T1000 (cell line): ENCODE measurements around the gene MAP4K4.

Source experiments
- DNase-seq: peaks from one replicate; lab custom pipeline; 2025; ENCODE audit warnings: mixed read lengths; lab: John Stamatoyannopoulos, UW

The MAP4K4 gene

GRCh38 chr2:101788995-101789970 lies 91.8 kb downstream of the MAP4K4 start:
- DNase-seq, result no peak

- no peak for DNase-seq
Measured at GRCh38 chr2:101790416-101790815, 92.9 kb downstream of the MAP4K4 start.

- DNase-seq, result no peak
Measured at GRCh38 chr2:101790857-101791256, 93.3 kb downstream of the MAP4K4 start.

- DNase-seq, result no peak
Measured at GRCh38 chr2:101792208-101792607, 94.7 kb downstream of the MAP4K4 start.

- DNase-seq, result no peak
Measured at GRCh38 chr2:101793277-101793969, 95.9 kb downstream of the MAP4K4 start.

- DNase-seq, result no peak
Measured at GRCh38 chr2:101794141-101794540, 96.6 kb downstream of the MAP4K4 start.

GRCh38 chr2:101795033-101795432 lies 97.5 kb downstream of the MAP4K4 start:
- DNase-seq, result no peak

- no peak for DNase-seq
Measured at GRCh38 chr2:101796825-101797600, 99.5 kb downstream of the MAP4K4 start.

- DNase-seq, result no peak
Measured at GRCh38 chr2:101801496-101801895, 104.0 kb downstream of the MAP4K4 start.

GRCh38 chr2:101802329-101802728 lies 104.8 kb downstream of the MAP4K4 start:
- no peak for DNase-seq

- no peak for DNase-seq
Measured at GRCh38 chr2:101803128-101803527, 105.6 kb downstream of the MAP4K4 start.

GRCh38 chr2:101803945-101804696 lies 106.6 kb downstream of the MAP4K4 start:
- no peak for DNase-seq

GRCh38 chr2:101805152-101806088 lies 107.9 kb downstream of the MAP4K4 start:
- no peak for DNase-seq

GRCh38 chr2:101806123-101806522 lies 108.6 kb downstream of the MAP4K4 start:
- peak; percentile 66 for DNase-seq

GRCh38 chr2:101806701-101807100 lies 109.2 kb downstream of the MAP4K4 start:
- DNase-seq, result no peak

- no peak for DNase-seq
Measured at GRCh38 chr2:101807242-101807641, 109.7 kb downstream of the MAP4K4 start.

GRCh38 chr2:101808006-101808562 lies 110.6 kb downstream of the MAP4K4 start:
- no peak for DNase-seq

GRCh38 chr2:101809698-101810097 lies 112.2 kb downstream of the MAP4K4 start:
- no peak for DNase-seq

GRCh38 chr2:101811226-101812015 lies 113.9 kb downstream of the MAP4K4 start:
- no peak for DNase-seq
